Mesendoderm (in vitro differentiated cells): ENCODE measurements around the gene ZDHHC23.

ENCODE experiments used
- DNase-seq: peaks from one replicate; pipeline ENCODE4 v3.0.0; 2013
- H2AK5ac ChIP-seq: 2 replicates; pipeline ENCODE4 v1.6.1; 2013; ENCODE audit warnings: low read length, inconsistent platforms
- H2BK120ac ChIP-seq: 2 replicates; pipeline ENCODE4 v1.6.1; 2013; ENCODE audit warnings: low read depth, mild to moderate bottlenecking, low read length, moderate library complexity, mixed read lengths
- H2BK15ac ChIP-seq: replicated peaks from 2 replicates; pipeline ENCODE4 v1.6.1; 2013; ENCODE audit warnings: low read depth, mild to moderate bottlenecking, moderate library complexity
- H2BK5ac ChIP-seq: 2 replicates; pipeline ENCODE4 v1.6.1; 2013; ENCODE audit warnings: low read length, inconsistent platforms
- H3K18ac ChIP-seq: 2 replicates; pipeline ENCODE4 v1.6.1; 2013; ENCODE audit warnings: mild to moderate bottlenecking, low read length, mixed read lengths
- H3K23ac ChIP-seq: one replicate; pipeline ENCODE4 v1.6.1; 2013; ENCODE audit warnings: low read length
- H3K27ac ChIP-seq: 2 replicates; pipeline ENCODE4 v1.5.1; 2013; ENCODE audit warnings: low read depth, mild to moderate bottlenecking, inconsistent platforms, low read length, moderate library complexity
- H3K27me3 ChIP-seq: 2 replicates; pipeline ENCODE4 v1.6.1; 2013; ENCODE audit warnings: low read length, control low read depth, mild to moderate bottlenecking, inconsistent platforms; ENCODE audit not compliant: insufficient read depth, poor library complexity
- H3K36me3 ChIP-seq: 2 replicates; pipeline ENCODE4 v1.6.1; 2013; ENCODE audit warnings: low read length, inconsistent platforms; ENCODE audit not compliant: control insufficient read depth, insufficient read depth
- H3K4ac ChIP-seq: one replicate; pipeline ENCODE4 v1.6.1; 2013; ENCODE audit warnings: low read depth, mild to moderate bottlenecking, low read length, moderate library complexity
- H3K4me1 ChIP-seq: 2 replicates; pipeline ENCODE4 v1.6.1; 2013; ENCODE audit warnings: low read depth, low read length, inconsistent platforms; ENCODE audit not compliant: control insufficient read depth
- H3K4me2 ChIP-seq: 2 replicates; pipeline ENCODE4 v1.6.1; 2013; ENCODE audit warnings: low read length
- H3K4me3 ChIP-seq: 2 replicates; pipeline ENCODE4 v1.5.1; 2013; ENCODE audit warnings: mild to moderate bottlenecking, low read length
- H3K56ac ChIP-seq: one replicate; pipeline ENCODE4 v1.6.1; 2013; ENCODE audit warnings: low read length
- H3K79me1 ChIP-seq: 2 replicates; pipeline ENCODE4 v1.6.1; 2013; ENCODE audit warnings: low read length, inconsistent platforms
- H3K79me2 ChIP-seq: 2 replicates; pipeline ENCODE4 v1.6.1; 2013; ENCODE audit warnings: mild to moderate bottlenecking, low read length; ENCODE audit not compliant: control insufficient read depth, insufficient read depth
- H3K9ac ChIP-seq: 2 replicates; pipeline ENCODE4 v1.6.1; 2013; ENCODE audit warnings: low read length, inconsistent platforms
- H4K5ac ChIP-seq: one replicate; pipeline ENCODE4 v1.6.1; 2013; ENCODE audit warnings: low read length
- H4K8ac ChIP-seq: one replicate; pipeline ENCODE4 v1.6.1; 2013; ENCODE audit warnings: low read depth, mild to moderate bottlenecking, control low read depth, low read length, moderate library complexity
- WGBS: extraction: QIAGEN DNeasy Blood & Tissue Kit; methylation state at CpG from one replicate; pipeline ENCODE4 v1.1.7; 2013; ENCODE audit warnings: low lambda C conversion rate, missing lambda C conversion rate; ENCODE audit not compliant: insufficient coverage; ENCODE audit errors: extremely low coverage; 5-methylcytosine and 5-hydroxymethylcytosine counted together

The ZDHHC23 gene

GRCh38 chr3:113912552-113913236 is 35.1 kb upstream of the ZDHHC23 start:
- H3K27me3 ChIP-seq = no peaks in the 10 kb centered on the region
- DNase-seq = peak; percentile 85

GRCh38 chr3:113914646-113915045 is 33.2 kb upstream of the ZDHHC23 start:
- H3K9ac ChIP-seq = no peak overlapping the region
- H4K8ac ChIP-seq = no peak overlapping the region
- no peak overlapping the region for H2AK5ac ChIP-seq
- H3K79me2 ChIP-seq = no peaks in the 10 kb centered on the region
- no peaks in the 10 kb centered on the region for H3K36me3 ChIP-seq
- H3K4me1 ChIP-seq = no peaks in the 10 kb centered on the region
- no peak overlapping the region for H2BK120ac ChIP-seq
- H3K27ac ChIP-seq = no peak overlapping the region
- no peak overlapping the region for H4K5ac ChIP-seq
- no peak overlapping the region for H3K4me2 ChIP-seq
- no peaks in the 10 kb centered on the region for H3K27me3 ChIP-seq
- WGBS = no CpG with 5 or more reads among the region's 2 CpGs
- H3K56ac ChIP-seq = no peak overlapping the region
- no peak overlapping the region for H3K18ac ChIP-seq
- no peak overlapping the region for H3K4me3 ChIP-seq
- no peak overlapping the region for H2BK15ac ChIP-seq
- no peak overlapping the region for H3K4ac ChIP-seq
- no peak overlapping the region for H3K23ac ChIP-seq
- no peak for DNase-seq
- H3K79me1 ChIP-seq = no peaks in the 10 kb centered on the region
- H2BK5ac ChIP-seq = no peak overlapping the region

More at GRCh38 chr3:113912552-113913236, 35.1 kb upstream of the ZDHHC23 start:
- Histone ChIP-seq H3K4ac (no peak overlapping the region), H2BK5ac (no peak overlapping the region), H2BK120ac (no peak overlapping the region), H3K56ac (no peak overlapping the region), H3K27ac (no peak overlapping the region), H3K18ac (no peak overlapping the region), H3K36me3 (no peaks in the 10 kb centered on the region), H3K23ac (no peak overlapping the region), H2AK5ac (no peak overlapping the region), H3K9ac (no peak overlapping the region), H3K4me1 (no peaks in the 10 kb centered on the region), H3K4me2 (no peak overlapping the region), H2BK15ac (no peak overlapping the region), H3K4me3 (no peak overlapping the region), H3K79me2 (no peaks in the 10 kb centered on the region), H4K8ac (no peak overlapping the region), H3K79me1 (no peaks in the 10 kb centered on the region), H4K5ac (no peak overlapping the region)
- no CpG with 5 or more reads among the region's 3 CpGs for WGBS

DNA sequence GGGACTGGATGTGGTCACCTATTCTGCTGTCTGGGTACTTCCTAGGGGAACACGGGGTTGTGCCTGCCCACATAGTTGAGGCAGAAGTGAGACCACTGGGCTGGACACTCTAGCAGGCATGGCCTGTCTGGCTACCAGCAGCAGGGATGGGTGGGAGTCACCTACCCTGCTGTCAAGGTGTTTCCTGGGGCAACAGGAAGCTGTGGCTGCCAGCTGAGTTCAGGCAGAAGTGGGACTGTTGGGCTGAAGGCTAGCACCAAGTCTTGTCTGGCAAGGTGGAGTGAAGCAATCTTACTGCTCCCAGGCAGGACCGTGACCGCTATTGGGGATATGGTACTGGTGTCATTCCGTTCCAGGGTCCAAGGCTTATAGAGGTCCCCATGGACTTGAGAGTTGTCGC is 20.3 kb upstream of the ZDHHC23 start:
- Histone ChIP-seq H2BK15ac (no peak overlapping the region), H3K27me3 (no peaks in the 10 kb centered on the region), H3K18ac (no peak overlapping the region), H3K4me1 (no peaks in the 10 kb centered on the region), H3K56ac (no peak overlapping the region), H3K23ac (no peak overlapping the region), H4K8ac (no peak overlapping the region), H4K5ac (no peak overlapping the region), H3K79me2 (no peaks in the 10 kb centered on the region), H3K4me3 (no peak overlapping the region), H3K4me2 (no peak overlapping the region), H2AK5ac (no peak overlapping the region), H3K4ac (no peak overlapping the region), H3K79me1 (no peaks in the 10 kb centered on the region), H3K27ac (no peak overlapping the region), H3K36me3 (no peaks in the 10 kb centered on the region), H2BK120ac (no peak overlapping the region), H3K9ac (no peak overlapping the region), H2BK5ac (no peak overlapping the region)
- no peak for DNase-seq
- whole genome bisulfite sequencing = no CpG with 5 or more reads among the region's 5 CpGs

DNA sequence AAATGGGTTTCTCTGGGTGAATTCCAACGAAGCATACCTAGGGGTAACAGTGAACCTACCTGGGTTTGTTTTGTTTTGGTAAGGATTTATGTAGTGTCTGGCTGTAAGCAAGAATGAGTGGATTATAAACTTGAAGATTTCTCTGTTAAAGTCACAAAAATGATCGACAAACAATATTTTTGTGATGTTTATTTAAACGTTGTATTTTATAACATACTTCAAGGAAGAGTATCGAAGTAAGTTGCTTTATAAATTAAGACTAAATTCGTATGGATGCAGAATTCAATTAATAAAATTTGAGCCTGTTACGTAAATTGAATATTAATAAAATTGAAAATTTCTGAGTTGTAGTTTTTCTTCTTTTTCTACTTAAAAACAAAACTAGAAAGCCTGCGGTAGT is 982 bp upstream of the ZDHHC23 start:
- Histone ChIP-seq H2AK5ac (no peak overlapping the region), H2BK5ac (no peak overlapping the region), H3K4me1 (peaks cover 3% of the 10 kb centered on the region), H3K27ac (no peak overlapping the region), H3K4ac (no peak overlapping the region), H4K5ac (no peak overlapping the region), H3K9ac (no peak overlapping the region), H3K36me3 (no peaks in the 10 kb centered on the region), H3K23ac (no peak overlapping the region), H3K27me3 (no peaks in the 10 kb centered on the region), H3K18ac (no peak overlapping the region), H4K8ac (no peak overlapping the region), H2BK15ac (no peak overlapping the region), H3K56ac (no peak overlapping the region), H3K79me2 (no peaks in the 10 kb centered on the region), H3K79me1 (no peaks in the 10 kb centered on the region), H2BK120ac (no peak overlapping the region), H3K4me2 (no peak overlapping the region), H3K4me3 (no peak overlapping the region)
- DNase-seq = no peak
- WGBS = 100% methylated on average over 3 of the region's 7 CpGs

- Histone ChIP-seq H3K4ac (no peak overlapping the region), H4K5ac (no peak overlapping the region), H3K79me1 (no peaks in the 10 kb centered on the region), H3K27ac (peak overlapping the region; percentile 46), H3K4me2 (peak overlapping the region; percentile 76), H3K36me3 (no peaks in the 10 kb centered on the region), H2BK5ac (no peak overlapping the region), H3K9ac (peak overlapping the region; percentile 57), H3K23ac (no peak overlapping the region), H3K56ac (peak overlapping the region; percentile 71), H3K79me2 (no peaks in the 10 kb centered on the region), H3K4me3 (peak overlapping the region; percentile 55), H3K18ac (peak overlapping the region; percentile 6), H3K27me3 (no peaks in the 10 kb centered on the region), H2BK15ac (no peak overlapping the region), H2BK120ac (no peak overlapping the region), H4K8ac (no peak overlapping the region), H3K4me1 (peaks cover 3% of the 10 kb centered on the region), H2AK5ac (no peak overlapping the region)
- DNase-seq = peak; percentile 76
- WGBS = no CpG with 5 or more reads among the region's 65 CpGs
Measured at GRCh38 chr3:113948015-113948917, 453 bp downstream of the ZDHHC23 start.
